Chondrocyte (in vitro differentiated cells): Measurements from ENCODE around the gene ARHGAP42. TPM values are rescaled to one million over a fixed set of nuclear protein-coding genes. Genes with fewer than 3 reads are reported as not detected.
A peak's percentile ranks its signal among the peaks of the same experiment; 100 is the strongest.

Experiments
- DNase-seq: peaks from one replicate; pipeline ENCODE4 v3.0.0; 2021; ENCODE audit warnings: mixed read lengths, low spot score
- H3K27ac Mint-ChIP-seq: one replicate; pipeline ENCODE4 v1.8.0; 2021; ENCODE audit warnings: mild to moderate bottlenecking, moderate library complexity, mixed read lengths; ENCODE audit not compliant: unreplicated experiment
- H3K27me3 Mint-ChIP-seq: 2 replicates; pipeline ENCODE4 v1.8.0; 2021; ENCODE audit warnings: low read depth, mixed read lengths
- H3K36me3 Mint-ChIP-seq: 2 replicates; pipeline ENCODE4 v1.8.0; 2021; ENCODE audit warnings: low read depth, mixed read lengths
- H3K4me1 Mint-ChIP-seq: 2 replicates; pipeline ENCODE4 v1.8.0; 2021; ENCODE audit warnings: low read depth, mild to moderate bottlenecking, mixed read lengths
- H3K4me3 Mint-ChIP-seq: one replicate; pipeline ENCODE4 v1.8.0; 2021; ENCODE audit warnings: mild to moderate bottlenecking, moderate library complexity, mixed read lengths; ENCODE audit not compliant: unreplicated experiment
- H3K9me3 Mint-ChIP-seq: 2 replicates; pipeline ENCODE4 v1.8.0; 2021; ENCODE audit warnings: low read depth, mixed read lengths
- total RNA-seq: library from RNA; stranded (reverse); gene quantifications from 3 replicates; pipeline ENCODE4 v1.2.1, GENCODE V29; 2021
- TF ChIP-seq, protein P1 (sequence below): fragments of 200-600 bp; sonication (generic); IDR thresholded peaks from 2 replicates; pipeline ENCODE4 v1.5.0; 2021; ENCODE audit warnings: antibody characterized with exemption, mild to moderate bottlenecking, moderate library complexity

The ARHGAP42 gene
- total RNA-seq, 1 donor from 2014 or later: 16.1 TPM

DNA sequence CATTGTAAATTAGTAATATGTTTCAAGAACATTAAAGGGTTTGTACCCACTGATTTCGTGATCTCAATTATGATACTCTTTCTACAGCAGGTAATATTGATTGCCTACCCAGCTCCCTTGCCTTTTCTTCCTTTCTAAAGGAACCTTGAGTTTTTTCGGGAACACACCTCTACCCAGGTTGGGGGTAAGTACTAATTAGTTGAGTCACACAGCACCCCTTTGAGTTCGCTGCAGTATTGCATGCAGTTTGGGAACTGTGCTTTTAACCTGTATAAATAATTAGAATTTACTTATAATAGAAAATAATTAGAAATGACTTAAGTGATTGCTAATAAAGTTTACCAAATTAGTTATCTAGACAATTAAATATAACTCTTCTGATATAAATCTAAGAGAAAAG lies 24.9 kb downstream of the ARHGAP42 start:
- Mint-ChIP-seq H3K27ac (no peak overlapping the region), H3K4me1 (peaks cover 30% of the 10 kb centered on the region), H3K27me3 (no peaks in the 10 kb centered on the region), H3K36me3 (no peaks in the 10 kb centered on the region), H3K9me3 (no peaks in the 10 kb centered on the region), H3K4me3 (no peak overlapping the region)
- no peak for DNase-seq
- TF ChIP-seq, protein P1, sequence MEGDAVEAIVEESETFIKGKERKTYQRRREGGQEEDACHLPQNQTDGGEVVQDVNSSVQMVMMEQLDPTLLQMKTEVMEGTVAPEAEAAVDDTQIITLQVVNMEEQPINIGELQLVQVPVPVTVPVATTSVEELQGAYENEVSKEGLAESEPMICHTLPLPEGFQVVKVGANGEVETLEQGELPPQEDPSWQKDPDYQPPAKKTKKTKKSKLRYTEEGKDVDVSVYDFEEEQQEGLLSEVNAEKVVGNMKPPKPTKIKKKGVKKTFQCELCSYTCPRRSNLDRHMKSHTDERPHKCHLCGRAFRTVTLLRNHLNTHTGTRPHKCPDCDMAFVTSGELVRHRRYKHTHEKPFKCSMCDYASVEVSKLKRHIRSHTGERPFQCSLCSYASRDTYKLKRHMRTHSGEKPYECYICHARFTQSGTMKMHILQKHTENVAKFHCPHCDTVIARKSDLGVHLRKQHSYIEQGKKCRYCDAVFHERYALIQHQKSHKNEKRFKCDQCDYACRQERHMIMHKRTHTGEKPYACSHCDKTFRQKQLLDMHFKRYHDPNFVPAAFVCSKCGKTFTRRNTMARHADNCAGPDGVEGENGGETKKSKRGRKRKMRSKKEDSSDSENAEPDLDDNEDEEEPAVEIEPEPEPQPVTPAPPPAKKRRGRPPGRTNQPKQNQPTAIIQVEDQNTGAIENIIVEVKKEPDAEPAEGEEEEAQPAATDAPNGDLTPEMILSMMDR: no peak

DNA sequence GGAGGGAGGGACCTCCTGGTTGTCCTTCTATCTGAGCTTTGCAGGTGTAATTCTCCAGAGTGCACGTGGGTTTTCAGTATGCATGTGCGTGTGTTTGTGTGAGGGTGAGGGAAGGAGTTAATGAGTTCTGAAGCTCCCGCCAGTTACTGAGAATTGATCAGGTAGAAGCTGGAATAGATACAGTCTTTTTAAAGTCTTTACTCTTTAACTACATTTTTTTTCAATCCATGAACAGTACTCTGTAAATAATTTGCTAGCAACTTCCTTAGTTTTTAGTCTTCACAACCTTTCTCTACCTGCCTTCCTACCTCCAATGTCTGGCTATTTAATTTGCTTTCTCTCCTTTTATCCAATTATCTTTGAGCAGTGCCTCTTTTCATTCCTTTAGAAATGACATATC lies 25.5 kb downstream of the ARHGAP42 start:
- DNase-seq: no peak
- H3K36me3 Mint-ChIP-seq: no peaks in the 10 kb centered on the region
- H3K4me3 Mint-ChIP-seq: no peak overlapping the region
- TF ChIP-seq, protein P1: no peak
- H3K4me1 Mint-ChIP-seq: peaks cover 30% of the 10 kb centered on the region
- no peak overlapping the region for H3K27ac Mint-ChIP-seq
- no peaks in the 10 kb centered on the region for H3K27me3 Mint-ChIP-seq
- H3K9me3 Mint-ChIP-seq: no peaks in the 10 kb centered on the region

DNA sequence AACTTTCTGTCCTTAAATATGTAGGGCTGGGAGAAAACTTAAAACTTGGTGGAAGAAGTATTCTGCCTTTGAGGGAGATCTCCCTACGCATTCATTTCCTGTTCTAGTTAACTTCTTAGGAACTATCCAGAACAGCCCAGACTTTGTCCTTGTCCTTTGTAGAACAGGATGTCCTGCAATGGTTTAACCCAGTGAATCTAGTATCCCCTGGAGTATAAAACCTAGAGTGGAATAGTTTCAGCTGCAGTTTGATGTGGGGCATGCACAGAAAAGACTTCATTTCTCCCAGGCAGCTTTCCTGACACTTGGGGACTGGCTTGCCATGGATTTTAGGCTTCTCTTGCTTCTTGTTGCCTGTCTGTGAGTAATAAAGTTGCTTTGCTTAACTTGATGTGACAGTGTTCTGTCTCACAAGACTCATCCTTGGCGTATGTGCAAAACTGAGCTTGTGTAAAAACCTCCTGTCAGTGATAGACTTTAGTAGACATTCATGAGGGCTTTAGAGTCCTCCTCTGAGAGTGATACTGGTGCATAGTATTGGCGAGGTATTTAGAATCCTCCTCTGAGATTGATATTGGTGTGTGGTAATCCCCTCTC lies 28.2 kb downstream of the ARHGAP42 start:
- H3K27ac Mint-ChIP-seq: no peak overlapping the region
- H3K4me3 Mint-ChIP-seq: no peak overlapping the region
- H3K27me3 Mint-ChIP-seq: no peaks in the 10 kb centered on the region
- no peaks in the 10 kb centered on the region for H3K9me3 Mint-ChIP-seq
- TF ChIP-seq, protein P1: no peak
- no peaks in the 10 kb centered on the region for H3K36me3 Mint-ChIP-seq
- no peak for DNase-seq
- H3K4me1 Mint-ChIP-seq: peaks cover 34% of the 10 kb centered on the region

DNA sequence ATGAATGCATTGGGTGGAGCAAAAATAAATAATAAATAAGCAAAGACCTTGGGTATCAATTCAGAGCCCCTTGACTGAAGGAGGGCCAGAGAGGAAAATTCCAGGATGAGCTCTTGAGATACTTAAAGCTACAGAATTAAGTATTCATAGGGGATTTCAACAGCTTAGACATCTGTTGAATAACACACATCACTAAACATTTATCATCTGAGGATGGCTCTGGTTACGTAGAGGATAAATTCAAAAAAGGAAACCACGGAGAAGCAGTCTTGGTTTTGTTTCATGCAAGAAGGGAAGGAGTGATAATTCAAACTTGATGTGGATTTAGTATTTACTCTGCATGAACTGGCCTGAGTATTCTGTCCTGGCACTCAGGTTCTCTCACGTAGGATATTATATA lies 29.8 kb downstream of the ARHGAP42 start:
- peaks cover 26% of the 10 kb centered on the region for H3K4me1 Mint-ChIP-seq

DNA sequence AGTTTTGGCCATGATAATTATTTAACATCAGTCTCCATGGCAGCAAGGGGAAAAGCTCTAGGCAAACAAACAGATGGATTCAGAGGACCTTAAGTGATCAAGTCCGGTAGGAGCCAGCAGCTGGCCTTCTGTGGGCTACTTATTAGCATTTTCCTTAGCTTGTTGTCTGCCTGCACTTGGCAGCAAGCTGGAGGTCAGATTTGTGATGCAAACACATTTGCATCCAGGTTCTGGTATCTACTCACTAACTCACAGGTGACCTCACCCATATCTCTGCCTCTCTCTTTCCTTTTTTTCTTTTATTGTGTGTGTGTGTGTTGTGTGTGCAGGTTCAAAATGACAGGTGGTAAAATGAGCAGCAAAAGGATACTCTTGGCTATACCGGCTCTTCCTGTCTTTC lies 32.3 kb downstream of the ARHGAP42 start:
- DNase-seq: no peak
- H3K4me1 Mint-ChIP-seq: peaks cover 29% of the 10 kb centered on the region
- TF ChIP-seq, protein P1: no peak
- H3K9me3 Mint-ChIP-seq: no peaks in the 10 kb centered on the region
- H3K27me3 Mint-ChIP-seq: no peaks in the 10 kb centered on the region
- H3K27ac Mint-ChIP-seq: peak overlapping the region; percentile 50
- no peak overlapping the region for H3K4me3 Mint-ChIP-seq
- no peaks in the 10 kb centered on the region for H3K36me3 Mint-ChIP-seq

More for the DNA sequence above, 29.8 kb downstream of the ARHGAP42 start:
- Mint-ChIP-seq H3K9me3 (no peaks in the 10 kb centered on the region), H3K27me3 (no peaks in the 10 kb centered on the region), H3K36me3 (no peaks in the 10 kb centered on the region), H3K27ac (no peak overlapping the region), H3K4me3 (no peak overlapping the region)
- TF ChIP-seq, protein P1: no peak
- DNase-seq: no peak
